Breast epithelium (tissue), 3 donors: ENCODE data around the gene APOA1.

ENCODE experiments used
- CTCF ChIP-seq, 3 donors: fragments of 450-650 bp; IDR thresholded peaks; one replicate each; pipeline ENCODE4 v1.5.1; 2016 to 2017; ENCODE audit warnings: antibody characterized with exemption in 3 of 3, mild to moderate bottlenecking in 3 of 3, moderate library complexity in 3 of 3
- POLR2AphosphoS5 ChIP-seq, 3 donors: sonication (generic); formaldehyde crosslinking; IDR thresholded peaks; one replicate each; pipeline ENCODE4 v1.6.1; 2017; ENCODE audit warnings: antibody characterized with exemption in 3 of 3

- no peak for TF ChIP-seq CTCF (IDR thresholded peaks at IDR 0.05)
- TF ChIP-seq POLR2AphosphoS5 (IDR thresholded peaks at IDR 0.05), result no peak
Measured at GRCh38 chr11:116842909-116843308, 5.5 kb upstream of the APOA1 start.
